Measurements from ENCODE around the gene BMF.

Gene BMF

DNA sequence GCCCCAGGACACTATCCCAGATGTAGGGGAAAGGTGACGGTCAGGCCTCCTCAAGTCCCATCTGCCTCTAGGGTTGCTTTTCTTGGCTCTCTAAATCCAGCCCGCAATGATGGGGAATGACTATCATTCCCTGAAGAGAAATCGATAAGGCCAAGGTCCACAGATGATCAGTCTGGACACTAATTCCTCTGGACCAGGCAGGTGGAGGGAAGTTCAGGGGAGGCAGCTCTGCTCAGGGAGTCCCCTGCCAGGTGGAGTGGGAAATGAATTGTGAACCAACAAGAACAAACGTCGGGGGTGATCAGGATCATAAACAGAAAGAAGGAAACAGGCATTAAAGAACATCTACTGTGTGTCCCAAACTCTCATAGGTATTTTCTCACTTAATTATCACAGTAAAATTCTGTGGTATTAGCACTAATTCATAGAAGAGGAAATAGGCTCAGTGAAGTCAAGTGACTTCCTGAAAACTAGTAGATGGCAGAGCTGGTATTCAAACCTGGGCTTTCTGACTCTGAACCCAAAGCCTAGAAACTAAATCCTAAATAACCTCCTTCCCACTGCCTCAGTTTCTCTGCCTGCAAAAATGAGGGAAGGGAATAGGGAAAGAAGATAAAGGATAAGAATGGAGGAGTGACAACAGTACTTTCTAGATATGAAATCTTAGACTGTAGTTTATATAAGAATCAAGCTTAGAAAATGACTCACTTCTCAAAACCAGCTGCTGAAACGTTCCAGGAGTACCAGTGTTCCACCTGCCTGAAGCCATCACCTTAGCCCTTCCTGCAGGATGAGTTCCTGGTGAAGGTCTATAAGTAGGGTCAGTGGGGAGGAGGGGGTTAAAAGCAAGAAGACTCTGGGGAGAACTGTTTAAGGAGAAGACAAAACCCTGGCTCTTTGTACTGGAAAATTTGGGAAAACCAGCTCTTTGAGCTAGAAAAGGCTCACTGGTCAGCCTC, 7.5 kb downstream of the BMF start:
- FAIRE-seq = no peak

DNA sequence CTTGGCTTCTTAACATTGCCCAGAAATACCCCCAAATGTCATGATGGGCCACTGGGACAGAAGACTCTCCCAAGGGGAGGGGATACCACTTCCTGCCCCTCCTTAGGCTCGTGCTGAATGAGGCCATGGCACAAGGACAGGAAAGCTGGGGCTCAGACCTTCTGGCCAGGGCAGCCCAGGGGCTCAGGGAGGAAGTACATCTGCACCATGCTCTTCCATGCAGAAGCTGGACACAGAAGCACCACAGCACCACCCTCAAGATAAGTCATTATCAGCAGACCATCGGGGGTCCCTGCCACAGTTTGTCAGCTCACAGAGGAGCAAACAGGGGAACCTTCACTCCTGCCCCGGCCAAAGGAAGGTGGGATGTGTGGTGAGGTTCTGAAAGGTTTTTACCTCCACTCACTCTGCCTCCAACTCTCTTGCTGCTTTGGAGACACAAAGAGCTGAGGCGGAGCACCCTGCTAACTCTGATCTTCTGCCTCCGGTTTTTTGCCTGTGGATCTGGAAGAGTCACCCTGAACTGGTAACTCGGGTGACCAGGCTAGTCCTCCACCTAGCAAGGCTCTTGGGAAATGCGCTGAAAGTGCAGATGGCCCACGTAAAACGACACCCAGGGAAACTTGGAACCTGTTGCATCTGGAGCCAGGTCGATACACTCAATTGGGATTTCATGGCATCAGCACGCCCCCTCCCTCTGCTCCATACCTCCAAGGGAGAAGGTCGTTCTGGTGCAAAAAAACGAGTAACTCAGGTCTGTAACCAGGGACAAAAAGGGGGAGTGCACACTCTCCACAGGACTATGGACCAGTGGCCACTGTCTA, 8.3 kb downstream of the BMF start:
- no peak for FAIRE-seq

DNA sequence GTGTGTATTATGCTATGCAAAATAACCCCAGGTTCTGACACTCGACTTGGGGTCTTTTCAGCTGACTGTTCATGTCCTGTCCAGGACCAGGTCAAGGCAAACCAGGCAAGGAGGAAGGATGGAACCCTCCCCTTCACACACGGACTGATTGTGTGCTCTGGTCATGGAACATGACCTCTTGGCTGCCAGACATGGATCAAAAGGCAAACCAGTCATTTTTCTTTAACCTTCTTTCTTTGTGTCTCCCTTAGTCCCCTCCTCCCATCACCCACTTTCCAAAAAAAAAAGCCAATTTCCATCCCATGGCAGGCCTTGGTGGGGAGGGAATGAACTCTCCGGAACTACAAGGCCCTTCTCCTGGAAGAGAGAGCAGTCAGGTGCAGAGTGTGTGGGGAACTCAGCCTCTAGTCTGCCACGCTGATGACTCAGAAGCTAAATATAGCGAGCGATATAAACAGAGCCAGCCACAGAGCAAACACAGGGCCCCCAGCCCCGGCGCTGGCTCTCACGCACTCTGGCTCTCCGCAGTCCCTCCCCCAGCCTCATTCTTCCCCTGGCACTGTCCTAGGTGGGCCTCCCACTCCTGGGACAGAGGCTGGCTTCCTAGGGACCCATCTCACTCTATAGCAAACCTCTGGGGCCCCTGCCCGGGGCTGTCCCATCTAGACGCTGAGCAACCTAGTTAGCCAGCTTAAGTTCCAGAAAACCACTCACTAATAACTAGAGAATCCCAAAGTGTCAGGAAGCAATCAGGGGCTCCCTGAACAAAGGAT, 10.0 kb downstream of the BMF start:
- no peak for FAIRE-seq

GRCh38 chr15:40097968-40098476, 10.7 kb downstream of the BMF start:
- FAIRE-seq = no peak

GRCh38 chr15:40097096-40097967, 11.3 kb downstream of the BMF start:
- no peak for FAIRE-seq

GRCh38 chr15:40096094-40096891, 12.4 kb downstream of the BMF start:
- no peak for FAIRE-seq

- FAIRE-seq = no peak
These were observed 13.1 kb downstream of the BMF start for GRCh38 chr15:40095371-40096093.

GRCh38 chr15:40094156-40094555, 14.5 kb downstream of the BMF start:
- FAIRE-seq = no peak

- no peak for FAIRE-seq
These were observed 15.5 kb downstream of the BMF start for GRCh38 chr15:40092979-40093869.

DNA sequence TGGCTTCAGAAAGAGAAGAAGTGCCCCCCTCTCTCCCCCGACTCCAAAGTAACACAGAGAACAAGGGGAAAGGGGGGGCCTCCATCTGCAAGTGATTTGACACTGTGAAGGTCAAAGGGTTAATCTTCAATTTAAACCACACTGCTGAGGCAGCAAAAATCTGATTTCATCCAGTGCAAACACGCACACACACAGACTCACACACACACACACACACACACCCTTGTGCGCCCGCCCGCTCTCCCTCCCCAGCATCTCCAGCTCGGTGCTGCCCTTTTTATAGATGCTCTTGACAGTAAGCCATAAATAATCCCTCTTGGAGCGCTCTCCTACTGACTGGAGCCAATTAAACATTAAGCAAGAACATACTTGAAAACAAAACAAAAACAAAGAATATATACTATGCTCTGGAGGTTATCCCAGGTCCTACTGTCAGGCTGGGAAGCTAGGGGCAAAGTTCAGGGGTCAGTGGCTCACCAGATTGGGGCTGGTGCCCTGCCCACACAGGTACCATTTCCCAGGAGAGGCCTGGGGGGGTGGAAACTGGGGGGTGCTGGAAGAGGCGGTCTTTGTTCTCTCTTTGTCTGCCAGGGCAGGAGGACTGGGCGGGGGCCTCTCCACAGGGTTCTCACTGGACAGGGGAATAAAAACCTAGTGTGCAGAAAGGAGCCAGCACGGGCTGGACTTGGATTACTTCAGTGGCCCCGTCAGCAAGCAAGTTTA, 16.3 kb downstream of the BMF start:
- FAIRE-seq = no peak

DNA sequence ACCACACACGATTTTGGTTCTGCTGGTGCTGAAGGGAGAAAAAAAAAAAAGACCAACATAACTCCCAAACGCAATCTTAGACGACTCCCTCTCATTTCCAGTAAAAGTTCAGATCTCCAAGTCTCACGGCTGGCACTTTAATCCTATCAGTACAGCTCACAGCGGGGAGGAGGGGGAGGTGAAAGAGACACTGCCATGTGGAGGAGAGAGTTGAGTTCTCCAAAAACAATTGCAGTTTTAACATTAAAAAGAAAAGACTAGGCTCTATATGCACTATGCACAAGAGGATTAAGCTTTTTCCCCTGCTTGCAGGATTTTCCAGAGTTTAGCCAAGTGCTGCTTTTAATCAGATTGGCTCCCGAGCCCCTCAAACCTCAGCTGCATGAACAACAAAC, 16.8 kb downstream of the BMF start:
- FAIRE-seq = no peak

DNA sequence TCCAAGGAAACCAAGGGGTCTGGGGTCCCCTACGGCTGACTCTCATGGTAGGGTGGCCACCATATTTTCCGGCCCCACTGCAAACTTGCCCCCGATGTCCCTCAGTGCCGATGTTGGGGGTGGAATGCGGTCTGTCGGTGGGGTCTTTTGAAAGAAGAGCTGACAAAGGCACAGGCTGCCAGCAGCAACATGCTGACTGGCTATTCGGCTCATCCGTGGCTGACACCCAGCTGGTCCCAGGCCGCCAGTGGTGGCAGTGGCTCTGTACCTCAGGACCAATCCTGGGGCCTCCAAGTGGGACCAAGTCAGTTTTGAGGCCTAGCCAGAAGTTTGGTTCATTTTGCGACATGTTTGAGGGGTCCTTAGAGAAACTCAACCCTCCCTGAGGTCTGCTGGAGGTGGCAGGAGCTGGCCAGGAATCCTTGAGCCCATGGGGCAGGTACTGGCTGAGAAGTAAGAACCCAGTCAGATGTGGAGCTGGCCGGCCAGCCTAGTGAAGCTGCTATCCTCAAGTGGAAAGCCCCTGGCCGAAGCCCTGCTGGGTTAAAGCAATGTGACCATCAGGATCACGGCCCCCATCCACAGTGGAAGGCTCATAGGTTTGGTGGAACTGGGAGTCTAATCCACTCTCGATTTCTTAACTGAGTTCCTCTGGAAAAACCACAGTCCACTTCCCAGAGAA, 17.8 kb downstream of the BMF start:
- FAIRE-seq = no peak

GRCh38 chr15:40088929-40089755, 19.5 kb downstream of the BMF start:
- no peak for FAIRE-seq

- no peak for FAIRE-seq
These were observed 20.4 kb downstream of the BMF start for GRCh38 chr15:40087991-40088928.

DNA sequence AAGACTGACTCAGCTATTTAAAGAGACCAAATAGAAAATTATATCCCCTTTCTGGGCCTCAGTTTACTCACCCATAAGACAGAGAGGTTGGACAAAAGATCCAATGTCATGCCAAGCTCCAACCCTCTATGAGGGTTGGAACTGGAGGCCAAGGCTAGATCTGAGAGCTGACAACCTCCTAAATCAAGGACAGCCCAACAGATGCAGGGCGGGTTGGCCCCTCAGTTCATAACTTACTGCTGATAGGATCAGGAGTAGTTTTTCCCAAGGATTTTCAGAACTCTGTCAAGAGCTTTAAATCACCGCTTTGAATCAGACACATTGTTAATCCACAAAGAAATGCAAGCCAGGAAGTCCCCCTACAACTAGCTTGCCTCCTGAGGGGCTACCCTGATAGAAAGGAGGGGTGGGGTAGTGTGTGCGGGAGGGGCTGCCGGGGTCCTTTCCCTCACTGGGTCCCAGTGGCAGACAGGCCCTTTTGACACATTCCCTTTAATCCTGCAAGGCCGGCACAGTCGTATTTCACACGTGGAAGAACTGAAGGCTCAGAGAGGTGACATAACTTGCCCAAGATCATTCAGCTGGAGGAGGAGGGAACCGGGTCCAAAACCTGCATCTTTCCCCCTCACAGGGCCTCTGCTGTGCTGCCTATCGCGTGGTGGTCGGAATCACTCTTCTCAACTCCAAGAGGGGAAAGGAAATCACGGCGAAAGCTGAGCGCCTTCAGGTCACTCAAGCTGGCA, 21.4 kb downstream of the BMF start:
- FAIRE-seq = no peak
